ENCODE measurements around the gene CUL7. TPM values are rescaled to one million over a fixed set of nuclear protein-coding genes. Genes with fewer than 3 reads are reported as not detected.
A peak's percentile ranks its signal among the peaks of the same experiment; 100 is the strongest.

The CUL7 gene
- total RNA-seq = 20.1 TPM
- long read RNA-seq, full-length matches to known transcripts = 5 of 40 reads
- long read RNA-seq, partial matches to known transcripts = 20 of 40 reads
- long read RNA-seq, other reads (novel, unspliced or antisense) = 15 of 40 reads

GRCh38 chr6:43053545-43054205 lies at the start of gene CUL7:
CUL7 (minus strand) TSS chr6:43053851; CDS start chr6:43052788, 1,063 bp downstream.
- ATAC-seq (peak; percentile 97), DNase-seq (peak; percentile 97)
- Histone ChIP-seq H3K4me3 (peak within 1 kb of the TSS; percentile 84), H3K27me3 (no peaks in the 10 kb centered on the region), H3K27ac (peak within 1 kb of the TSS; percentile 96), H3K36me3 (peaks cover 41% of the 10 kb centered on the region), H3K9me3 (no peaks in the 10 kb centered on the region), H3K4me1 (peaks cover 27% of the 10 kb centered on the region)
- TF ChIP-seq CTCF (IDR thresholded peaks at IDR 0.05) = no peak
- intact Hi-C loops (cut with DNase I) = no loop called here

- Histone ChIP-seq H3K4me1 (peaks cover 12% of the 10 kb centered on the region), H3K4me3 (no peak overlapping the region), H3K36me3 (no peaks in the 10 kb centered on the region), H3K27ac (no peak overlapping the region), H3K27me3 (no peaks in the 10 kb centered on the region), H3K9me3 (no peaks in the 10 kb centered on the region)
- TF ChIP-seq CTCF (IDR thresholded peaks at IDR 0.05) = no peak
- ATAC-seq (no peak), DNase-seq (no peak)
- intact Hi-C loops (cut with DNase I) = no loop called here
Measured at GRCh38 chr6:43101497-43101896, 47.8 kb upstream of the CUL7 start.

GRCh38 chr6:43097502-43097901 lies 43.9 kb upstream of the CUL7 start:
- H3K4me3 ChIP-seq = no peak overlapping the region
- no peaks in the 10 kb centered on the region for H3K36me3 ChIP-seq
- H3K27ac ChIP-seq = peak overlapping the region; percentile 77
- intact Hi-C loops (cut with DNase I) = no loop called here
- no peaks in the 10 kb centered on the region for H3K27me3 ChIP-seq
- no peak for TF ChIP-seq CTCF (IDR thresholded peaks at IDR 0.05)
- peaks cover 43% of the 10 kb centered on the region for H3K4me1 ChIP-seq
- no peak for ATAC-seq
- H3K9me3 ChIP-seq = no peaks in the 10 kb centered on the region
- DNase-seq = no peak

GRCh38 chr6:43097098-43097489 lies 43.4 kb upstream of the CUL7 start:
- Histone ChIP-seq H3K27me3 (no peaks in the 10 kb centered on the region), H3K4me3 (no peak overlapping the region), H3K36me3 (no peaks in the 10 kb centered on the region), H3K9me3 (no peaks in the 10 kb centered on the region), H3K4me1 (peaks cover 43% of the 10 kb centered on the region), H3K27ac (peak overlapping the region; percentile 77)
- ATAC-seq (no peak), DNase-seq (no peak)
- no peak for TF ChIP-seq CTCF (IDR thresholded peaks at IDR 0.05)
- intact Hi-C loops (cut with DNase I) = no loop called here

GRCh38 chr6:43096451-43097097 lies 42.9 kb upstream of the CUL7 start:
- Histone ChIP-seq H3K9me3 (no peaks in the 10 kb centered on the region), H3K36me3 (no peaks in the 10 kb centered on the region), H3K4me3 (peak overlapping the region; percentile 29), H3K4me1 (peaks cover 46% of the 10 kb centered on the region), H3K27me3 (no peaks in the 10 kb centered on the region), H3K27ac (peak overlapping the region; percentile 77)
- no peak for TF ChIP-seq CTCF (IDR thresholded peaks at IDR 0.05)
- intact Hi-C loops (cut with DNase I) = no loop called here
- ATAC-seq (peak; percentile 88), DNase-seq (peak; percentile 79)

All from upper lobe of right lung (tissue), 1 donor.